ENCODE data around the gene NEK6.

- no peak for TF ChIP-seq EP300 (IDR thresholded peaks at IDR 0.05; ENCODE audit: borderline replicate concordance)
- TF ChIP-seq YY1 (IDR thresholded peaks at IDR 0.05; ENCODE audit: low read depth), result no peak
- TF ChIP-seq MAX (IDR thresholded peaks at IDR 0.05), result no peak
- no peak for TF ChIP-seq RAD21 (IDR thresholded peaks at IDR 0.05; ENCODE audit: low read depth)
- no peak for TF ChIP-seq TCF12 (IDR thresholded peaks at IDR 0.05; ENCODE audit: low read depth)
- no peak for TF ChIP-seq CEBPB (IDR thresholded peaks at IDR 0.05)
- no peak for TF ChIP-seq EGR1 (IDR thresholded peaks at IDR 0.05)
- no peak for TF ChIP-seq FOXM1 (IDR thresholded peaks at IDR 0.05; ENCODE audit: borderline replicate concordance, low read depth)
Measured at GRCh38 chr9:124291801-124292396, 34.1 kb downstream of the NEK6 start.

Measured in Ishikawa (cell line).